GM12801 (cell line): Measurements from ENCODE around the gene RASAL2.

Experiments used
- CTCF ChIP-seq: IDR thresholded peaks from one replicate; pipeline ENCODE4 v1.5.1; 2011; ENCODE audit warnings: control low read depth; ENCODE audit not compliant: insufficient read length; ENCODE audit errors: extremely low read depth

RASAL2 gene

GRCh38 chr1:178151831-178152230 is 57.9 kb downstream of the RASAL2 start:
- no peak for TF ChIP-seq CTCF

- no peak for TF ChIP-seq CTCF
Observed at GRCh38 chr1:178155481-178156255, 61.8 kb downstream of the RASAL2 start.

GRCh38 chr1:178160736-178161475 is 67.0 kb downstream of the RASAL2 start:
- TF ChIP-seq CTCF, result no peak

GRCh38 chr1:178161516-178161915 is 67.6 kb downstream of the RASAL2 start:
- no peak for TF ChIP-seq CTCF

- no peak for TF ChIP-seq CTCF
Observed at GRCh38 chr1:178165196-178165595, 71.3 kb downstream of the RASAL2 start.

GRCh38 chr1:178166429-178167024 is 72.6 kb downstream of the RASAL2 start:
- no peak for TF ChIP-seq CTCF

GRCh38 chr1:178168536-178168935 is 74.6 kb downstream of the RASAL2 start:
- TF ChIP-seq CTCF, result no peak
